Body of pancreas (tissue), 4 donors: ENCODE results near the gene ECEL1.
"Not testable (repeated sequence)": the region's sequence is repeated elsewhere in the genome, so short reads cannot be mapped to it uniquely, and the experiment has no call there.

ENCODE experiments used
- POLR2A ChIP-seq, 3 donors: fragments of 450-650 bp; IDR thresholded peaks; one replicate each; pipeline ENCODE4 v1.6.1; 2016; ENCODE audit warnings: antibody characterized with exemption in 3 of 3, mild to moderate bottlenecking in 2 of 3
- TF ChIP-seq, protein P1 (sequence below), 7 experiments: fragments of 450-650 bp in 4 of 7; fragments of 200-600 bp in 3 of 7; sonication (generic) in 3 of 7; IDR thresholded peaks; one replicate each; pipeline ENCODE4 v1.5.1; 2016 to 2019; ENCODE audit warnings: antibody characterized with exemption in 7 of 7

DNA sequence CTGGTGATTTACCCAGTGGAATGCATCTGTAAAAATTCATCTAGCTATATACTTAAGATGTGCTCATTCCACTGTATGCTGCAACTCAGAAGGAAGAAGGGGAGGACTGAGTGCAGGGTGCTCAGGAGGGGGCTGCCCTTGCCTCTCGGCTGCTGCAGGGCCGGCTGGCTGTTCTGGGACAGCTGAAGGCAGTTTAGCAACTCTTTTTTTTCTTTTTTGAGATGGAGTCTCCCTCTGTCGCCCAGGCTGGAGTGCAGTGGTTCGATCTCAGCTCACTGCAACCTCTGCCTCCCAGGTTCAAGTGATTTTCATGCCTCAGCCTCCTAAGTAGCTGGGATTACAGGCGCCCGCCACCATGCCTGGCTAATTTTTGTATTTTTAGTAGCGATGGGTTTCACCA lies 45.2 kb upstream of the ECEL1 start:
- TF ChIP-seq, protein P1, sequence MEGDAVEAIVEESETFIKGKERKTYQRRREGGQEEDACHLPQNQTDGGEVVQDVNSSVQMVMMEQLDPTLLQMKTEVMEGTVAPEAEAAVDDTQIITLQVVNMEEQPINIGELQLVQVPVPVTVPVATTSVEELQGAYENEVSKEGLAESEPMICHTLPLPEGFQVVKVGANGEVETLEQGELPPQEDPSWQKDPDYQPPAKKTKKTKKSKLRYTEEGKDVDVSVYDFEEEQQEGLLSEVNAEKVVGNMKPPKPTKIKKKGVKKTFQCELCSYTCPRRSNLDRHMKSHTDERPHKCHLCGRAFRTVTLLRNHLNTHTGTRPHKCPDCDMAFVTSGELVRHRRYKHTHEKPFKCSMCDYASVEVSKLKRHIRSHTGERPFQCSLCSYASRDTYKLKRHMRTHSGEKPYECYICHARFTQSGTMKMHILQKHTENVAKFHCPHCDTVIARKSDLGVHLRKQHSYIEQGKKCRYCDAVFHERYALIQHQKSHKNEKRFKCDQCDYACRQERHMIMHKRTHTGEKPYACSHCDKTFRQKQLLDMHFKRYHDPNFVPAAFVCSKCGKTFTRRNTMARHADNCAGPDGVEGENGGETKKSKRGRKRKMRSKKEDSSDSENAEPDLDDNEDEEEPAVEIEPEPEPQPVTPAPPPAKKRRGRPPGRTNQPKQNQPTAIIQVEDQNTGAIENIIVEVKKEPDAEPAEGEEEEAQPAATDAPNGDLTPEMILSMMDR (IDR thresholded peaks at IDR 0.05): not testable (repeated sequence)
- not testable (repeated sequence) for TF ChIP-seq POLR2A (IDR thresholded peaks at IDR 0.05)
